HepG2 (cell line): Measurements from ENCODE around the gene TBL2. TPM values are rescaled to one million over a fixed set of nuclear protein-coding genes. Genes with fewer than 3 reads are reported as not detected.

Experiments used
- CBX1 ChIP-seq: IDR thresholded peaks from one replicate; pipeline ENCODE4 v1.6.1; 2016; ENCODE audit warnings: antibody characterized with exemption, low read depth
- CEBPZ ChIP-seq: IDR thresholded peaks from 2 replicates; pipeline ENCODE4 v1.6.1; 2012; ENCODE audit warnings: low read length, improper control_type of control experiment
- FOXJ3 ChIP-seq: sonication (generic); formaldehyde crosslinking; IDR thresholded peaks from 2 replicates; pipeline ENCODE4 v1.4.0; 2020; ENCODE audit warnings: missing genetic modification reagents, mild to moderate bottlenecking, borderline replicate concordance
- HDAC1 ChIP-seq: sonication (generic); formaldehyde crosslinking; IDR thresholded peaks from 2 replicates; pipeline ENCODE4 v1.5.1; 2020; ENCODE audit warnings: mild to moderate bottlenecking, missing genetic modification reagents
- HDAC2 ChIP-seq: sonication (generic); formaldehyde crosslinking; IDR thresholded peaks from 2 replicates; pipeline ENCODE4 v1.4.0; 2020; ENCODE audit warnings: missing genetic modification reagents
- MAZ ChIP-seq, 2 experiments: sonication (generic) in 1 of 2; formaldehyde crosslinking in 1 of 2; IDR thresholded peaks; 2 replicates each; pipeline versions ENCODE4 v1.5.0 to v1.6.1; 2012 to 2020; ENCODE audit warnings: low read depth in 2 of 2, mild to moderate bottlenecking in 2 of 2, borderline replicate concordance in 1 of 2, improper control_type of control experiment in 1 of 2, low read length in 1 of 2, missing genetic modification reagents in 1 of 2, moderate library complexity in 1 of 2
- MEF2D ChIP-seq: sonication (generic); formaldehyde crosslinking; IDR thresholded peaks from 2 replicates; pipeline ENCODE4 v1.5.1; 2020; ENCODE audit warnings: mild to moderate bottlenecking, missing genetic modification reagents
- NFE2 ChIP-seq: sonication (generic); formaldehyde crosslinking; IDR thresholded peaks from 2 replicates; pipeline ENCODE4 v1.4.0; 2020; ENCODE audit warnings: missing genetic modification reagents
- ONECUT2 ChIP-seq: sonication (generic); formaldehyde crosslinking; IDR thresholded peaks from 2 replicates; pipeline ENCODE4 v1.4.0; 2020; ENCODE audit warnings: missing genetic modification reagents
- PRDM15 ChIP-seq: sonication (generic); formaldehyde crosslinking; IDR thresholded peaks from 2 replicates; pipeline ENCODE4 v1.4.0; 2020; ENCODE audit warnings: missing genetic modification reagents
- PTBP1 ChIP-seq: fragments of 200-400 bp; formaldehyde crosslinking; IDR thresholded peaks from 2 replicates; pipeline ENCODE4 v1.6.1; 2018; ENCODE audit warnings: low read length, low read depth; ENCODE audit not compliant: poor library complexity, severe bottlenecking
- REST ChIP-seq, 2 experiments: IDR thresholded peaks; 2 replicates each; pipeline ENCODE4 v1.6.1; 2011 to 2012; ENCODE audit warnings: low read length in 2 of 2, borderline replicate concordance in 1 of 2, low read depth in 1 of 2, mild to moderate bottlenecking in 1 of 2, moderate library complexity in 1 of 2
- REXO4 ChIP-seq: sonication (generic); formaldehyde crosslinking; IDR thresholded peaks from 2 replicates; pipeline ENCODE4 v1.8.0; 2022; ENCODE audit warnings: missing genetic modification reagents, mild to moderate bottlenecking, borderline replicate concordance
- SMARCC2 ChIP-seq: fragments of 450-650 bp; IDR thresholded peaks from 2 replicates; pipeline ENCODE4 v1.6.1; 2017; ENCODE audit warnings: antibody characterized with exemption, mild to moderate bottlenecking
- ZMYM3 ChIP-seq: sonication (generic); formaldehyde crosslinking; IDR thresholded peaks from 2 replicates; pipeline ENCODE4 v1.5.1; 2020; ENCODE audit warnings: mild to moderate bottlenecking, missing genetic modification reagents
- ZNF143 ChIP-seq: sonication (generic); formaldehyde crosslinking; IDR thresholded peaks from 2 replicates; pipeline ENCODE4 v1.4.0; 2020; ENCODE audit warnings: missing genetic modification reagents
- ZNF343 ChIP-seq: sonication (generic); formaldehyde crosslinking; IDR thresholded peaks from 2 replicates; pipeline ENCODE4 v1.4.0; 2020; ENCODE audit warnings: mild to moderate bottlenecking, missing genetic modification reagents
- ZNF451 ChIP-seq: sonication (generic); formaldehyde crosslinking; IDR thresholded peaks from 2 replicates; pipeline ENCODE4 v1.5.0; 2020; ENCODE audit warnings: mild to moderate bottlenecking, missing genetic modification reagents
- ZNF652 ChIP-seq: IDR thresholded peaks from 2 replicates; pipeline ENCODE4 v1.6.1; 2016; ENCODE audit warnings: low read depth, borderline replicate concordance
- polyA plus RNA-seq, 8 experiments: library from polyadenylated mRNA; depleted of rRNA in 3 of 8; stranded (reverse) in 7 of 8; unstranded in 1 of 8; fragments of >200 nt; fragmentation: Illumina TruSeq in 4 of 8; extraction: Trizol in 4 of 8; gene quantifications; 2 replicates each; pipeline versions ENCODE4 v1.2.1 to v1.2.3, GENCODE V29; 2011 to 2016; ENCODE audit warnings: low read depth in 4 of 8, missing spikeins in 1 of 8, mixed read lengths in 1 of 8; ENCODE audit not compliant: insufficient read depth in 1 of 8
- total RNA-seq, 5 experiments: library from RNA; depleted of rRNA; stranded (reverse); fragments of >200 nt; fragmentation: Illumina TruSeq; extraction: Trizol; gene quantifications; 2 replicates each; pipeline ENCODE4 v1.2.3, GENCODE V29; 2016; ENCODE audit warnings: low read depth in 1 of 5

The TBL2 gene
- total and polyA plus RNA-seq, 2 of the 13 experiments (the other 11 are each of a cell fraction or from before 2014, with no cell fraction given): 43.4 to 47.2 TPM

- 0 out of 2 replicates have a peak, but pooled peaks have one; percentile 37 for TF ChIP-seq PRDM15 (CRISPR knock-in tag)
- no peak for TF ChIP-seq REXO4 (CRISPR knock-in tag)
- no peak for TF ChIP-seq MEF2D (CRISPR knock-in tag)
- no peak for TF ChIP-seq PTBP1
- no peak for TF ChIP-seq HDAC2
- 0 out of 4 replicates have a peak, but pooled peaks of 1 of the 2 experiments have one; percentile 42 for TF ChIP-seq REST (IDR thresholded peaks at IDR 0.05; ENCODE audit: borderline replicate concordance in 1 of 2, low read depth in 1 of 2, low read length in 2 of 2)
- no peak for TF ChIP-seq ZNF451 (CRISPR knock-in tag)
- TF ChIP-seq CEBPZ: no peak
- no peak for TF ChIP-seq FOXJ3 (CRISPR knock-in tag)
- no peak for TF ChIP-seq SMARCC2
- TF ChIP-seq NFE2 (CRISPR knock-in tag): no peak
- no peak for TF ChIP-seq ZNF143
- TF ChIP-seq HDAC1 (CRISPR knock-in tag): no peak
- peak; percentile 44 for TF ChIP-seq MAZ (IDR thresholded peaks at IDR 0.05; ENCODE audit: borderline replicate concordance, low read depth, low read length)
- TF ChIP-seq MAZ (CRISPR knock-in tag; IDR thresholded peaks at IDR 0.05; ENCODE audit: low read depth): no peak; the same call in 1 of the 2 replicates
- no peak for TF ChIP-seq ZMYM3 (CRISPR knock-in tag)
- TF ChIP-seq ONECUT2: no peak
- no peak for TF ChIP-seq ZNF652 (CRISPR knock-in tag)
- TF ChIP-seq ZNF343: peak; percentile 78; the same call in 1 of the 2 replicates
- TF ChIP-seq CBX1: no peak
Measured at GRCh38 chr7:73578342-73579128, at the start of gene TBL2 (continued).
